PFSK-1 (cell line): ENCODE data around the gene OTULIN.

ENCODE experiments used
- FOXP2 ChIP-seq: optimal IDR thresholded peaks from 2 replicates; pipeline ENCODE3; 2011; ENCODE audit warnings: borderline replicate concordance, control low read depth, inconsistent platforms; ENCODE audit not compliant: insufficient read depth; ENCODE audit errors: extremely low read length, extremely low read depth
- POLR2AphosphoS5 ChIP-seq: IDR thresholded peaks from 2 replicates; pipeline ENCODE4 v1.6.1; 2012; ENCODE audit warnings: low read depth, mild to moderate bottlenecking, control low read depth, low read length, moderate library complexity
- REST ChIP-seq, 2 experiments: IDR thresholded peaks; 2 replicates each; pipeline versions ENCODE4 v1.6.1 to v1.8.0; 2011 to 2012; ENCODE audit warnings: low read depth in 2 of 2, low read length in 2 of 2, control low read depth in 1 of 2, inconsistent platforms in 1 of 2, mild to moderate bottlenecking in 1 of 2, moderate library complexity in 1 of 2; ENCODE audit not compliant: insufficient read depth in 1 of 2
- SIN3A ChIP-seq: IDR thresholded peaks from 2 replicates; pipeline ENCODE4 v1.6.1; 2012; ENCODE audit warnings: mild to moderate bottlenecking, low read length, moderate library complexity, borderline replicate concordance; ENCODE audit not compliant: insufficient read depth
- TAF1 ChIP-seq: IDR thresholded peaks from 2 replicates; pipeline ENCODE4 v1.6.1; 2012; ENCODE audit warnings: low read length, control low read depth, borderline replicate concordance; ENCODE audit not compliant: insufficient read depth

OTULIN gene

GRCh38 chr5:14667290-14667689 is 2.8 kb downstream of the OTULIN start:
- TF ChIP-seq SIN3A (no peak), TAF1 (no peak)

- TF ChIP-seq TAF1 = no peak
- no peak for TF ChIP-seq REST (IDR thresholded peaks at IDR 0.05; ENCODE audit: insufficient read depth in 1 of 2, low read depth in 2 of 2, low read length in 2 of 2)
- no peak for TF ChIP-seq SIN3A
- no peak for TF ChIP-seq FOXP2
- no peak for TF ChIP-seq POLR2AphosphoS5
These were observed 3.3 kb downstream of the OTULIN start for GRCh38 chr5:14667770-14668169.

- no peak for TF ChIP-seq POLR2AphosphoS5
- no peak for TF ChIP-seq TAF1
- TF ChIP-seq REST (IDR thresholded peaks at IDR 0.05; ENCODE audit: insufficient read depth in 1 of 2, low read depth in 2 of 2, low read length in 2 of 2) = no peak
- no peak for TF ChIP-seq SIN3A
- no peak for TF ChIP-seq FOXP2
These were observed 3.7 kb downstream of the OTULIN start for GRCh38 chr5:14668181-14668591.

GRCh38 chr5:14669415-14669814 is 4.9 kb downstream of the OTULIN start:
- no peak for TF ChIP-seq REST (IDR thresholded peaks at IDR 0.05; ENCODE audit: insufficient read depth in 1 of 2, low read depth in 2 of 2, low read length in 2 of 2)
- TF ChIP-seq SIN3A = no peak
- no peak for TF ChIP-seq TAF1
- TF ChIP-seq FOXP2 = no peak
- TF ChIP-seq POLR2AphosphoS5 = no peak

GRCh38 chr5:14669975-14670374 is 5.5 kb downstream of the OTULIN start:
- TF ChIP-seq FOXP2 = no peak

GRCh38 chr5:14671414-14671813 is 6.9 kb downstream of the OTULIN start:
- TF ChIP-seq TAF1 (no peak), FOXP2 (no peak), POLR2AphosphoS5 (no peak), REST (IDR thresholded peaks at IDR 0.05; ENCODE audit: insufficient read depth in 1 of 2, low read depth in 2 of 2, low read length in 2 of 2) (no peak), SIN3A (no peak)
